Stomach (tissue), 9 donors: ENCODE measurements around the gene PRPF19. TPM values are rescaled to one million over a fixed set of nuclear protein-coding genes. Genes with fewer than 3 reads are reported as not detected.

Source experiments
- DNase-seq, 2 donors: peaks; one replicate each; pipeline versions ENCODE4 v3.0.0 to v3.0.0-alpha.2; 2013 to 2019
- H3K27ac ChIP-seq, 5 donors: fragments of 200-600 bp in 4 of 5; sonication (generic) in 4 of 5; one replicate each; pipeline ENCODE4 v1.5.1; 2013 to 2019; ENCODE audit warnings: mild to moderate bottlenecking in 1 of 5, moderate library complexity in 1 of 5
- H3K27me3 ChIP-seq, 3 donors: fragments of 200-600 bp; sonication (generic); one replicate each; pipeline ENCODE4 v1.5.1; 2017 to 2019; ENCODE audit warnings: mixed run types in 1 of 3
- H3K36me3 ChIP-seq, 4 donors: fragments of 200-600 bp; sonication (generic); 1 replicate in 3 of 4; 2 replicates in 1 of 4; pipeline ENCODE4 v1.5.1; 2016 to 2019
- H3K4me1 ChIP-seq, 4 donors: fragments of 200-600 bp; sonication (generic); one replicate each; pipeline ENCODE4 v1.5.1; 2016 to 2019
- H3K4me3 ChIP-seq, 4 donors: fragments of 200-600 bp; sonication (generic) in 3 of 4; one replicate each; pipeline ENCODE4 v1.5.1; 2016 to 2019; ENCODE audit warnings: mild to moderate bottlenecking in 1 of 4
- H3K9me3 ChIP-seq, 4 donors: fragments of 200-600 bp; sonication (generic); one replicate each; pipeline ENCODE4 v1.5.1; 2016 to 2019
- EP300 ChIP-seq: sonication (generic); formaldehyde crosslinking; IDR thresholded peaks from one replicate; pipeline ENCODE4 v1.6.1; 2017; ENCODE audit warnings: antibody characterized with exemption
- POLR2A ChIP-seq, 4 donors: fragments of 450-650 bp; IDR thresholded peaks; one replicate each; pipeline ENCODE4 v1.6.1; 2016; ENCODE audit warnings: antibody characterized with exemption in 4 of 4, control low read depth in 2 of 4, mild to moderate bottlenecking in 1 of 4, moderate library complexity in 1 of 4
- POLR2AphosphoS5 ChIP-seq, 3 donors: sonication (generic); formaldehyde crosslinking; IDR thresholded peaks; one replicate each; pipeline ENCODE4 v1.6.1; 2016; ENCODE audit warnings: antibody characterized with exemption in 3 of 3
- WGBS, 5 donors: extraction: QIAGEN DNeasy Blood & Tissue Kit in 3 of 5; methylation state at CpG; one replicate each; pipeline versions ENCODE4 v1.1.5 to v1.1.7; 2013 to 2018; 5-methylcytosine and 5-hydroxymethylcytosine counted together
- intact Hi-C: fragments of 100-400 bp; cut with DNase I; formaldehyde crosslinking; loops from one replicate; pipeline ENCODE4 v1.15.1; 2023; ENCODE audit warnings: low total_unique reads
- polyA plus RNA-seq, 3 donors: library from polyadenylated mRNA; stranded (reverse); fragments of 200-250 nt; gene quantifications; one replicate each; pipeline ENCODE4 v1.2.3, GENCODE V29; 2013
- total RNA-seq, 5 donors: library from RNA; depleted of rRNA; stranded (reverse); fragments of >200 nt; gene quantifications; one replicate each; pipeline versions ENCODE4 v1.1.0 to v1.2.3, GENCODE V29; 2014 to 2016
- TF ChIP-seq, protein P1 (sequence below), 7 experiments: fragments of 450-650 bp in 4 of 7; fragments of 200-600 bp in 3 of 7; sonication (generic) in 3 of 7; IDR thresholded peaks; one replicate each; pipeline ENCODE4 v1.5.1; 2016 to 2019; ENCODE audit warnings: antibody characterized with exemption in 7 of 7, control low read depth in 2 of 7, mild to moderate bottlenecking in 1 of 7
- donor health status: healthy with polysubstance abuse.
- donor health status: Bipolar disorder and iron deficiency.
- donor health status: healthy.

Gene PRPF19
- total and polyA plus RNA-seq, 8 donors = 3.5 to 86.1 (median 50.3) TPM

GRCh38 chr11:60934124-60934789, 27.9 kb upstream of the PRPF19 start:
- intact Hi-C loops = no loop called here
- WGBS, 5 donors = 92 to 96% (median 92%) methylated on average over 35 to 57 of the region's 57 CpGs
- Histone ChIP-seq H3K4me1 (peaks cover 0 to 8% (median 2%) of the 10 kb centered on the region in 4 donors), H3K27ac (no peak overlapping the region), H3K36me3 (peaks cover 12 to 64% (median 52%) of the 10 kb centered on the region in 4 donors), H3K4me3 (no peak overlapping the region), H3K9me3 (no peaks in the 10 kb centered on the region), H3K27me3 (peaks cover 0 to 7% (median 0%) of the 10 kb centered on the region in 3 donors)
- DNase-seq = no peak
- TF ChIP-seq EP300 (no peak), POLR2AphosphoS5 (IDR thresholded peaks at IDR 0.05) (no peak), POLR2A (IDR thresholded peaks at IDR 0.05) (no peak)
- TF ChIP-seq, protein P1, sequence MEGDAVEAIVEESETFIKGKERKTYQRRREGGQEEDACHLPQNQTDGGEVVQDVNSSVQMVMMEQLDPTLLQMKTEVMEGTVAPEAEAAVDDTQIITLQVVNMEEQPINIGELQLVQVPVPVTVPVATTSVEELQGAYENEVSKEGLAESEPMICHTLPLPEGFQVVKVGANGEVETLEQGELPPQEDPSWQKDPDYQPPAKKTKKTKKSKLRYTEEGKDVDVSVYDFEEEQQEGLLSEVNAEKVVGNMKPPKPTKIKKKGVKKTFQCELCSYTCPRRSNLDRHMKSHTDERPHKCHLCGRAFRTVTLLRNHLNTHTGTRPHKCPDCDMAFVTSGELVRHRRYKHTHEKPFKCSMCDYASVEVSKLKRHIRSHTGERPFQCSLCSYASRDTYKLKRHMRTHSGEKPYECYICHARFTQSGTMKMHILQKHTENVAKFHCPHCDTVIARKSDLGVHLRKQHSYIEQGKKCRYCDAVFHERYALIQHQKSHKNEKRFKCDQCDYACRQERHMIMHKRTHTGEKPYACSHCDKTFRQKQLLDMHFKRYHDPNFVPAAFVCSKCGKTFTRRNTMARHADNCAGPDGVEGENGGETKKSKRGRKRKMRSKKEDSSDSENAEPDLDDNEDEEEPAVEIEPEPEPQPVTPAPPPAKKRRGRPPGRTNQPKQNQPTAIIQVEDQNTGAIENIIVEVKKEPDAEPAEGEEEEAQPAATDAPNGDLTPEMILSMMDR (IDR thresholded peaks at IDR 0.05) = no peak

GRCh38 chr11:60933416-60934123, 27.2 kb upstream of the PRPF19 start:
- Histone ChIP-seq H3K27me3 (peaks cover 0 to 7% (median 0%) of the 10 kb centered on the region in 3 donors), H3K9me3 (no peaks in the 10 kb centered on the region), H3K36me3 (peaks cover 11 to 64% (median 45%) of the 10 kb centered on the region in 4 donors), H3K4me1 (peaks cover 0 to 1% (median 0%) of the 10 kb centered on the region in 4 donors), H3K27ac (no peak overlapping the region), H3K4me3 (no peak overlapping the region)
- no peak for DNase-seq
- intact Hi-C loops = no loop called here
- TF ChIP-seq, protein P1 (IDR thresholded peaks at IDR 0.05) = no peak
- TF ChIP-seq POLR2AphosphoS5 (IDR thresholded peaks at IDR 0.05) = no peak
- TF ChIP-seq POLR2A (IDR thresholded peaks at IDR 0.05) = no peak
- TF ChIP-seq EP300 = no peak
- 91 to 96% (median 93%) methylated on average over 37 of the region's 37 CpGs for WGBS, 5 donors

GRCh38 chr11:60932605-60933356, 26.4 kb upstream of the PRPF19 start:
- Histone ChIP-seq H3K9me3 (no peaks in the 10 kb centered on the region), H3K27me3 (peaks cover 0 to 7% (median 0%) of the 10 kb centered on the region in 3 donors), H3K4me1 (peaks cover 0 to 5% (median 1%) of the 10 kb centered on the region in 4 donors), H3K27ac (no peak overlapping the region), H3K4me3 (no peak overlapping the region), H3K36me3 (peaks cover 6 to 60% (median 37%) of the 10 kb centered on the region in 4 donors)
- WGBS, 5 donors = 68 to 82% (median 75%) methylated on average over 5 of the region's 5 CpGs
- DNase-seq = no peak
- intact Hi-C loops = no loop called here
- no peak for TF ChIP-seq POLR2A (IDR thresholded peaks at IDR 0.05)
- TF ChIP-seq EP300 = no peak
- TF ChIP-seq POLR2AphosphoS5 (IDR thresholded peaks at IDR 0.05) = no peak
- TF ChIP-seq, protein P1 (IDR thresholded peaks at IDR 0.05) = no peak

- peaks cover 0 to 7% (median 0%) of the 10 kb centered on the region in 3 donors for H3K27me3 ChIP-seq
- H3K4me1 ChIP-seq = peaks cover 0 to 12% (median 6%) of the 10 kb centered on the region in 4 donors
- peaks cover 4 to 52% (median 28%) of the 10 kb centered on the region in 4 donors for H3K36me3 ChIP-seq
- intact Hi-C loops = no loop called here
- H3K9me3 ChIP-seq = no peaks in the 10 kb centered on the region
- H3K4me3 ChIP-seq = no peak overlapping the region
- TF ChIP-seq, protein P1 (IDR thresholded peaks at IDR 0.05) = no peak
- TF ChIP-seq POLR2AphosphoS5 (IDR thresholded peaks at IDR 0.05) (no peak), POLR2A (IDR thresholded peaks at IDR 0.05) (no peak), EP300 (no peak)
- no peak overlapping the region for H3K27ac ChIP-seq
- 81 to 91% (median 86%) methylated on average over 9 of the region's 9 CpGs for WGBS, 5 donors
- no peak for DNase-seq
Observed at GRCh38 chr11:60931917-60932316, 25.5 kb upstream of the PRPF19 start.
